ENCODE results near the gene CHST15. TPM values are rescaled to one million over a fixed set of nuclear protein-coding genes. Genes with fewer than 3 reads are reported as not detected.

The CHST15 gene
- total and polyA plus RNA-seq, 12 donors = 5.2 to 54.5 (median 29.2) TPM

DNA sequence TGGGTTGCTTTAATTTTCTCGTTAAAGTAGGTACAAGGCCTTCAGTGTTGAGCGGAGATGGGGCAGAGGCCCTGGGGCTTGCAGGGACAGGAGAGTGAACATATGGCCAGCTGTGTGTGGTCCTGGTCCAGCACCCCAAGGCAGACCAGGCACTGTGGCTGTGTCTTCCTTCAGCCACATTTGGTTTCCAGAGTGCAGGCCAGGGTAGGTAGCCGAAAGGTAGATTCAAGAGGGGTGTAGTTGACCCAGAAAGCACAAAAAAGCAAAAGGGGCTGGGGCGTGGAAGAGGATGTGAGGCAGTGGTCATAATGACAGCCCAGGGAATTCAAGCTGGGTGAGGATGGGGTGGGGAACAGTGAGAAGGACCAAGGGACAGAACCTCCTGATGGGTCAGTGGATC, 21.3 kb upstream of the CHST15 start:
- H3K4me1 ChIP-seq (replicated peaks in 1 of 2) = peaks cover 0 to 3% of the 10 kb centered on the region in 2 donors
- 92 to 94% (median 93%) methylated on average over 4 of the region's 4 CpGs for WGBS, 4 donors
- TF ChIP-seq, protein P1, sequence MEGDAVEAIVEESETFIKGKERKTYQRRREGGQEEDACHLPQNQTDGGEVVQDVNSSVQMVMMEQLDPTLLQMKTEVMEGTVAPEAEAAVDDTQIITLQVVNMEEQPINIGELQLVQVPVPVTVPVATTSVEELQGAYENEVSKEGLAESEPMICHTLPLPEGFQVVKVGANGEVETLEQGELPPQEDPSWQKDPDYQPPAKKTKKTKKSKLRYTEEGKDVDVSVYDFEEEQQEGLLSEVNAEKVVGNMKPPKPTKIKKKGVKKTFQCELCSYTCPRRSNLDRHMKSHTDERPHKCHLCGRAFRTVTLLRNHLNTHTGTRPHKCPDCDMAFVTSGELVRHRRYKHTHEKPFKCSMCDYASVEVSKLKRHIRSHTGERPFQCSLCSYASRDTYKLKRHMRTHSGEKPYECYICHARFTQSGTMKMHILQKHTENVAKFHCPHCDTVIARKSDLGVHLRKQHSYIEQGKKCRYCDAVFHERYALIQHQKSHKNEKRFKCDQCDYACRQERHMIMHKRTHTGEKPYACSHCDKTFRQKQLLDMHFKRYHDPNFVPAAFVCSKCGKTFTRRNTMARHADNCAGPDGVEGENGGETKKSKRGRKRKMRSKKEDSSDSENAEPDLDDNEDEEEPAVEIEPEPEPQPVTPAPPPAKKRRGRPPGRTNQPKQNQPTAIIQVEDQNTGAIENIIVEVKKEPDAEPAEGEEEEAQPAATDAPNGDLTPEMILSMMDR (IDR thresholded peaks at IDR 0.05) = no peak
- intact Hi-C loops (cut with DNase I) = no loop called here
- DNase-seq = no peak
- H3K36me3 ChIP-seq (replicated peaks in 1 of 2) = no peaks in the 10 kb centered on the region
- no peak overlapping the region for H3K27ac ChIP-seq
- H3K27me3 ChIP-seq = no peaks in the 10 kb centered on the region
- H3K9me3 ChIP-seq (replicated peaks in 1 of 3) = no peaks in the 10 kb centered on the region
- H3K4me3 ChIP-seq = no peak overlapping the region

DNA sequence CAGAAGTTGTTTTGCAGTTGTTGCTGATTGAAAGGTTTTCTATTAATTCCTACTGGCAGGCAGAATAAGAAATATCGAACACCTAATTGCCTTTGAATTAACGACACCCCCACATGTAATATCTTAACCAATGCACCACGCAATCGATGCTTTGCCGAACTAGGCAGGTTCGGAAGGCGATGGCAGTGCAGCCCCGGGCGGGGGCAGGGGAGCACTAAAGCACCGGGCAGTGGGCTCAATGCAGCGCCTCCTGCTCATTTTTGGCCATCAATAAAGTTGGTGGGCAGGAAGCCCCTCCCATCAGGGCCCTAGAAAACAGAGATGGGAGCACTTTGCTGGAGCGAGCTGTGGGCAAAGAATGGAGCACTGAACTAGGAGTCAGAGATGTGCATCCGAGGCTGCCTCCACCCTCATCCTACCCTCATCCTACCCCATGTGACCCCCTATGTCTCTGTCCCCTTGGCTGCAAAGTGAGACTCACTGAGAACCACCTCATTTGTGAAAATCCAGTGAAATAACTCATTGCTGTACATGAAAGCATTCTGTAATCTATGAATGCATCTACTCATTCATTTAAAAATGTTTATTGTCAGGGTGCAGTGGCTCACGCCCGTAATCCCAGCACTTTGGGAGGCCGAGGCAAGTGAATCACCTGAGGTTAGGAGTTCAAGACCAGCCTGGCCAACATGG, 19.6 kb upstream of the CHST15 start:
- H3K9me3 ChIP-seq (replicated peaks in 1 of 3) = no peaks in the 10 kb centered on the region
- TF ChIP-seq, protein P1 (IDR thresholded peaks at IDR 0.05) = no peak

DNA sequence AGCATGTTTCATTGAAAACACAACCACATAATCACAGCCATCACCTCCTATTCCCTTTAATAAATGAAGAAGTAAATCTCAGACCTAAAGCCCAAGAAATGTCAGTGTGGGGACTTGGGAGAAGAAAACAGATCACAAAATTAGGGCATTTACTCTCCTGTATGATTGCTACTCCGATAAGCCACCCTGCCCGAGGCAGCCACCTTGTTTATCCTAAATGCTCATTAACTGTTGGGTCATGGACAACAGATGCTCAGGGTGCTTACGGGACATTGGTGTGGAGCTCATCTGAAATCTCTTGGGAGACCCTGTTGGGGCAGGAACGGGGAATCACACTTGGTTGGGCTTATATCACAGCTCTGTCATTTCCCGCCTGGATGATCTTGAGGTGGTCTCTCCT, 17.5 kb upstream of the CHST15 start:
- intact Hi-C loops (cut with DNase I) = no loop called here
- no peaks in the 10 kb centered on the region for H3K36me3 ChIP-seq (replicated peaks in 1 of 2)
- H3K4me3 ChIP-seq = no peak overlapping the region
- no peaks in the 10 kb centered on the region for H3K27me3 ChIP-seq
- no peaks in the 10 kb centered on the region for H3K9me3 ChIP-seq (replicated peaks in 1 of 3)
- TF ChIP-seq POLR2A (IDR thresholded peaks at IDR 0.05) = no peak
- TF ChIP-seq, protein P1 (IDR thresholded peaks at IDR 0.05) = no peak
- WGBS, 4 donors = 74 to 95% (median 89%) methylated on average over 5 of the region's 5 CpGs
- H3K4me1 ChIP-seq (replicated peaks in 1 of 2) = peaks cover 10 to 12% of the 10 kb centered on the region in 2 donors
- no peak for DNase-seq
- no peak overlapping the region for H3K27ac ChIP-seq

More for the DNA sequence above, 19.6 kb upstream of the CHST15 start:
- H3K4me1 ChIP-seq (replicated peaks in 1 of 2) = no peaks in the 10 kb centered on the region
- no peaks in the 10 kb centered on the region for H3K27me3 ChIP-seq
- no peaks in the 10 kb centered on the region for H3K36me3 ChIP-seq (replicated peaks in 1 of 2)
- no peak overlapping the region for H3K4me3 ChIP-seq
- no peak overlapping the region for H3K27ac ChIP-seq
- DNase-seq = no peak
- WGBS, 4 donors = 76 to 88% (median 82%) methylated on average over 16 of the region's 16 CpGs
- intact Hi-C loops (cut with DNase I) = no loop called here

- intact Hi-C loops (cut with DNase I) = no loop called here
- Histone ChIP-seq H3K9me3 (replicated peaks in 1 of 3) (no peaks in the 10 kb centered on the region), H3K4me1 (replicated peaks in 1 of 2) (peaks cover 20 to 24% of the 10 kb centered on the region in 2 donors), H3K27ac (no peak overlapping the region), H3K4me3 (no peak overlapping the region), H3K36me3 (replicated peaks in 1 of 2) (no peaks in the 10 kb centered on the region), H3K27me3 (no peaks in the 10 kb centered on the region)
- WGBS, 4 donors = 62 to 81% (median 65%) methylated on average over 4 of the region's 4 CpGs
- no peak for DNase-seq
- TF ChIP-seq POLR2A (IDR thresholded peaks at IDR 0.05) = no peak
- TF ChIP-seq, protein P1 (IDR thresholded peaks at IDR 0.05) = no peak
These were observed 15.9 kb upstream of the CHST15 start for GRCh38 chr10:124109261-124109660.

Data from adrenal gland (tissue), 12 donors.